GM18520 (cell line): ENCODE results near the gene GON4L.
"Not testable (repeated sequence)": the region's sequence is repeated elsewhere in the genome, so short reads cannot be mapped to it uniquely, and the experiment has no call there.

Experiments
- ATAC-seq: cut with Tn5 transposase; IDR thresholded peaks from one replicate; pipeline ENCODE4 v1.9.1; 2021; ENCODE audit not compliant: unreplicated experiment

GON4L gene

GRCh38 chr1:155747586-155747985 lies 109.4 kb downstream of the GON4L start:
- not testable (repeated sequence) for ATAC-seq

DNA sequence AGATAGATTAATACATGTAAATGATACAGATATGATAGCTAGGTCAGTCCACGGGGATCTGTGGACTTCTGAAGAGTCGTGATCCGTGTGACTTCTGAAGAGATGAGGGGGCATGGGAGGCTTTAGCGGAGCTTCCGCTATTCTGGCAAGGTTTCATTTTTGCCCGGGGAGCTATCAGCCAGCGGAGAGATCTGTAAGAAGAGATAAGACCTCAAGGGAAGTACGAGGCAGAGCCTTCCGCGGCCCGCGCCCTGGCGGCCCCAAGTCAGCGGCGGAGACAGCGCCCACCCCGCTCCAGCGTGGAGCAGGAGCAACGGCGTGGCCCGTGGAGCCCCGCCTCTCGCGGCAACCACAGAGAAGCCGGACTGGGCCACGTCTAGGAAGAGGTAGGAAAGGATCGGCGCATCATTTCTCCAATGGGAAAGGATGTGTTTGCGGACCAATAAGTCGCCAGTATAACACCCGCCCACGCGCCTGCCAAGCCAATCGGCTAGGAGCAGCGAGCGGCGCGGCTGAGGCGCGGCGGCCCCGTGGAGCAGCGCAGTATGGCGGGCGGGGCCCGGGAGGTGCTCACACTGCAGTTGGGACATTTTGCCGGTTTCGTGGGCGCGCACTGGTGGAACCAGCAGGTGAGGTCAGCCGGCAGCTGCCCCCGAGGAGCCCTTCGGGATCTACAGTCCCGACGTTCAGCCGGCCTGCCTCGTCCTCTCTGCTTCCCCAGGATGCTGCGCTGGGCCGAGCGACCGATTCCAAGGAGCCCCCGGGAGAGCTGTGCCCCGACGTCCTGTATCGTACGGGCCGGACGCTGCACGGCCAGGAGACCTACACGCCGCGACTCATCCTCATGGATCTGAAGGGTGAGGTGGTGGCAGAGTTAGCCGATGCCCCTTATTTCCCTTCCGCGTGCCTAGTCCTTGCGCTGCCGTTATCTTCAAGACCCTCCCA lies 111.5 kb downstream of the GON4L start:
- peak; percentile 88 for ATAC-seq

GRCh38 chr1:155744711-155745283 lies 112.2 kb downstream of the GON4L start:
- no peak for ATAC-seq

GRCh38 chr1:155741908-155742307 lies 115.1 kb downstream of the GON4L start:
- ATAC-seq = no peak

GRCh38 chr1:155740995-155741394 lies 116.0 kb downstream of the GON4L start:
- no peak for ATAC-seq

GRCh38 chr1:155729031-155729898 lies 127.7 kb downstream of the GON4L start:
- no peak for ATAC-seq

DNA sequence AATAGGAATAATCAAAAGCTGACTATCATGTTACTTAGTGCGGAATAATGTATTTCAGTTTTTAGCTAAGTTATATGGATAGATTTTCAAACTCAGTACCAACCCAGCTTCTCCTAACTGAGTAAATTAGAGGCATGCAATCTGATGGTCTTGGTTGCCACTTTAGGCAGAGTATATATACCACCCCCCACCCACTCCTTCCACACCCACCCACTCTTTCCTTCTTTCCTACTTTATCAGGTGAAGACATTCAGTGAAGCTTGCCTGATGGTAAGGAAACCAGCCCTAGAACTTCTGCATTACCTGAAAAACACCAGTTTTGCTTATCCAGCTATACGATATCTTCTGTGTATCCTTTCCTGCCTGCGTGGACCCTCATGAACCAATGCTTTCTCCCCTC lies 131.9 kb downstream of the GON4L start:
- ATAC-seq = no peak

DNA sequence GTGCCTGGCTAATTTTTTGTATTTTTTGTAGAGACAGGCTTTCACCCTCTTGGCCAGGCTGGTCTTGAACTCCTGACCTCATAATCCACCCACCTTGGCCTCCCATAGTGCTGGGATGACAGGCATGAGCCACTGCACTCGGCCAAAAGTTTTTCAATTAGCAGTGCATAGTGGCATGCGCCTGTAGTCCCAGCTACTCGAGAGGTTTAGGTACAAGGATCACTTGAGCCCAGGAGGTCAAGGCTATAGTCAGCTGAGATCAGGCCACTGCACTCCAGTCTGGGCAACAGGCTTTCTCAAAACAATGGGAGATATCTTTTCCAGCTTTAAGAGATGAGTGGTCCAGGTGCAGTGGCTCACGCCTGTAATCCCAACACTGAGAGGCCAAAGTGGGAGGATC lies 137.3 kb downstream of the GON4L start:
- ATAC-seq = no peak

DNA sequence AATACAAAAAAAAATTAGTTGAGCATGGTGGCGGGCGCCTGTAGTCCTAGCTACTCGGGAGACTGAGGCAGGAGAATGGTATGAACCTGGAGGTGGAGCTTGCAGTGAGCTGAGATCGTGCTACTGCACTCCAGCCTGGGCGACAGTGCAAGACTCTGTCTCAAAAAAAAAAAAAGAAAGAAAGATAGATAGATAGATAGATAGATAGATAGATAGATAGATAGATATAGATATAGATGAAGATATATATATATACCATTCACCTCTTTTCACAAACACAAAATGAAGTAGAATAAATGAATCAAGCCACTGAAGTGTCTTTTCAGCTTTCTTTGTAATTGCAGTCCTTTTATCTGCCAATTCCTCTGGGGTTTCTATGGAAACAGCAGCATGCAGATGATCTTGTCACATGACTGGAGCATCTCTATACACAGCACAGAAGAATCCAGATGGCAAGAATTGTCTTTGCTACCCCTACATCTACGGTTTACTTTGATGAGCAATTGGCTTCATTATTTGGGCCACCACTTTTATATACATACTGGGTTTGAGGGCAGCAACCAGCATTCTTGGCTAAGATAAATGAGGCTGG lies 138.4 kb downstream of the GON4L start:
- ATAC-seq = not testable (repeated sequence)

GRCh38 chr1:155717041-155717440 lies 140.0 kb downstream of the GON4L start:
- no peak for ATAC-seq

DNA sequence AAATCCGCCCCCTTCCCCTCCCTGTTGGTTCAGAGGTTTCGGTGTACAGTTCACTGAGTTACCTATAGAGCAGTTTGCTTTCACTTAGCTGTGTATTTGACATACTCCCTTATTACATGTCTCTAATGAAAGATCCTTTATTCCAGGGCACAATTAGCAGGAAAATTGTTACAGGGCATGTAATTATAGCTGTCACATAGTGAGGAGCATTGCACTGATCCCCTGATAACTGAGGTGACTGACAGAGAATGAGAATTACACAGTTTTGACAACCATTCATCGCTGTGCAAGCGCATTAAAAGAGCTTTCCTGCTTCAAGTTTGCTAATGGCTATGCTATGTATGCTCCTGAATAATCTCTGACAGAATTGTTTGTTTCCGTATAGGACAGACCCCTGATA lies 141.2 kb downstream of the GON4L start:
- no peak for ATAC-seq

DNA sequence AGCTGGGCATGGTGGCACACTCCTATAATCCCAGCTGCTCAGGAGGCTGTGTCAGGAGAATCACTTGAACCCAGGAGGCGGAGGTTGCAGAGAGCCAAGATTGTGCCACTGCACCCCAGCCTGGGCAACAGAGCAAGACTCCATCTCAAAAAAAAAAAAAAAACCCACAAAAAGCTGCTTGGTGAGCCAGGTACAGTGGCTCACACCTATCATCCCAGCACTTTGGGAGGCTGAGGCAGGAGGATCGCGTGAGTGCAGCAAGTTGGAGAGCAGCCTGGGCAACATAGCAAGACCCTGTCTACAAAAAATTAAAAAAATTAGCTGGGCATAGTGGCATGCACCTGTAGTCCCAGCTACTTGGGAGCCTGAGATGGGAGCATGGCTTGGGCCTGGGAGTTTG lies 142.0 kb downstream of the GON4L start:
- not testable (repeated sequence) for ATAC-seq

GRCh38 chr1:155713075-155713474 lies 143.9 kb downstream of the GON4L start:
- no peak for ATAC-seq

GRCh38 chr1:155712636-155713035 lies 144.4 kb downstream of the GON4L start:
- ATAC-seq = not testable (repeated sequence)

- not testable (repeated sequence) for ATAC-seq
These were observed 145.6 kb downstream of the GON4L start for GRCh38 chr1:155711457-155711856.

DNA sequence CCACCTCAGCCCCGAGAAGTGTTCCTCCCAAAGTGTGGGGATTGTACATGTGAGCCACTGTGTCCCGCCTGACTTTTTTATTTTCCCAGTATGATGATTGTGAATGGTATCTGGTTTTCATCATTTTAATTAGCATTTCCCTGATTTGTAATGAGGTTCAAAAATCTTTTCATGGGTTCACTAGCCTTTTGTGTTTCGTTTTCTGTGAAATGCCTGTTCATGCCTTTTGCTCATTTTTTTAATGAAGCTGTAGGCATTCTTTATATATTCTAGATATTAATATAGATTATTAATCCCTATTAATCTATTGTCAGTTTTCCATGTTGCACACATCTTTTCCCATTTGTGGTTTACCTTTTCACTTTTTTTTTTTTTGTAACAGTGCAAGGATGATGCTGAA lies 147.6 kb downstream of the GON4L start:
- no peak for ATAC-seq

GRCh38 chr1:155706139-155706538 lies 150.9 kb downstream of the GON4L start:
- no peak for ATAC-seq

DNA sequence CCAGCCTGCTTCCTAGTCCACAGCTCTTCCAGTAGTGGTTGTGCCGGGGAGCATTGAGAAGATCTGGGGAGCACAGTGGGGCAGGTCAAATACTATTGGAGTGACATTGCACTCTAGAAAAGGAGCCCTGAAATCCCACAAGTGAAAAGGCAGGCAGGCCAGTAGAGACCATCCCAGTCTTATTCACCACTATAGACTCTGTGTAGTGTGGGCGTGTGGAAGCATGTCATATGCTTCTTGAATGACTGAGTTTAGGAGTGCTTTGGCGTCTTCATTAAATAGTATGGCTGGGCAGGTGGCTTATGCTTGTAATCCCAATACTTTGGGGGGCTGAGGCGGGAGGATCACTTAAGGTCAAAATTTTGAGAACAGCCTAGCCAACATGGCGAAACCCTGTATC lies 152.6 kb downstream of the GON4L start:
- not testable (repeated sequence) for ATAC-seq

DNA sequence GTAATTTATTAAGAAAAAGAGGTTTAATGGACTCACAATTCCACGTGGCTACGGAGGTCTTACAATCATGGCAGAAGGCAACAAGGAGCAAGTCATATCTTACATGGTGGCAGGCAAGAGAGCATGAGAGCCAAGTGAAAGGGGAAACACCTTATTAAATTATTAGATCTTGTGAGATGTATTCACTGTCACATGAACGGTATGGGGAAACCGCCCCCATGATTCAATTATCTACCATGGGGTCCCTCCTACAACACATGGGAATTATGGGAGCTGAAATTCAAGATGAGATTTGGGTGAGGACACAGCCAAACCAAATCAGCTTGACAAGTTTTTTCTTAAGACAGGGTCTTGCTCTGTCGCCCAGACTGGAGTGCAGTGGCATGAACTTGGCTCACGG lies 153.8 kb downstream of the GON4L start:
- ATAC-seq = no peak

- ATAC-seq = not testable (repeated sequence)
These were observed 155.3 kb downstream of the GON4L start for GRCh38 chr1:155701675-155702074.
